ENCODE results near the gene NDUFS1. TPM values are rescaled to one million over a fixed set of nuclear protein-coding genes. Genes with fewer than 3 reads are reported as not detected.

NDUFS1 gene
- total RNA-seq, 1 experiment from 2014 or later = 100 TPM

DNA sequence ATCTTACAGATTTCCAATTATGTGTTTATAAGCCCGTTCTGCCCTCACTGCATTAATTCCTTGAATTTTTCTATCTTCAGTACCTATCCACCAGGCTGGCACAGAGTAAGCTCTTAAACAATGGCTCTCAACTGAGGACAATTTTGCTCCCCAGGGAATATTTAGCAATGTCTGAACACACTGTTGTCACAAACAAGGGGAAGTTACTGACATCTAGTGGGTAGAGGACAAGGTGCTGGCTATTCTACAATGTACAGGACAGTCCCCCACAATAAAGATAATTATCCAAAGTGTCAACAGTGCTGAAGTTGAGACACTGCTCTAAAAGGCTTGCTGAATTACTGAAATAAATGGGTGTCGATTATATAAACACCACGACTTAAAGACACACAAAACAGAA, 5.0 kb downstream of the NDUFS1 start:
- H3K4me3 Mint-ChIP-seq (ENCODE audit: unreplicated experiment) = no peak overlapping the region
- ChIA-PET POLR2A (no interaction called here), CTCF (interaction anchor here (0.6 to 1.2 kb wide), 4 partner anchors 49 to 507 kb away, joined by 3 read pairs; no protein-coding TSS in a partner anchor)
- no peak overlapping the region for H3K27ac Mint-ChIP-seq (ENCODE audit: low read depth, unreplicated experiment)
- H3K27me3 Mint-ChIP-seq (ENCODE audit: insufficient read depth, unreplicated experiment) = no peaks in the 10 kb centered on the region
- DNase-seq (ENCODE audit: unreplicated experiment) = peak; percentile 38
- H3K4me1 Mint-ChIP-seq (ENCODE audit: insufficient read depth, unreplicated experiment) = peaks cover 15% of the 10 kb centered on the region
- no peaks in the 10 kb centered on the region for H3K9me3 Mint-ChIP-seq (ENCODE audit: unreplicated experiment)
- TF ChIP-seq, protein P1, sequence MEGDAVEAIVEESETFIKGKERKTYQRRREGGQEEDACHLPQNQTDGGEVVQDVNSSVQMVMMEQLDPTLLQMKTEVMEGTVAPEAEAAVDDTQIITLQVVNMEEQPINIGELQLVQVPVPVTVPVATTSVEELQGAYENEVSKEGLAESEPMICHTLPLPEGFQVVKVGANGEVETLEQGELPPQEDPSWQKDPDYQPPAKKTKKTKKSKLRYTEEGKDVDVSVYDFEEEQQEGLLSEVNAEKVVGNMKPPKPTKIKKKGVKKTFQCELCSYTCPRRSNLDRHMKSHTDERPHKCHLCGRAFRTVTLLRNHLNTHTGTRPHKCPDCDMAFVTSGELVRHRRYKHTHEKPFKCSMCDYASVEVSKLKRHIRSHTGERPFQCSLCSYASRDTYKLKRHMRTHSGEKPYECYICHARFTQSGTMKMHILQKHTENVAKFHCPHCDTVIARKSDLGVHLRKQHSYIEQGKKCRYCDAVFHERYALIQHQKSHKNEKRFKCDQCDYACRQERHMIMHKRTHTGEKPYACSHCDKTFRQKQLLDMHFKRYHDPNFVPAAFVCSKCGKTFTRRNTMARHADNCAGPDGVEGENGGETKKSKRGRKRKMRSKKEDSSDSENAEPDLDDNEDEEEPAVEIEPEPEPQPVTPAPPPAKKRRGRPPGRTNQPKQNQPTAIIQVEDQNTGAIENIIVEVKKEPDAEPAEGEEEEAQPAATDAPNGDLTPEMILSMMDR (IDR thresholded peaks at IDR 0.05; ENCODE audit: unreplicated experiment) = peak; percentile 8
- BruUV-seq (replicated peaks) = no TSS peak
- peaks cover 64% of the 10 kb centered on the region for H3K36me3 Mint-ChIP-seq (ENCODE audit: insufficient read depth, unreplicated experiment)
- intact Hi-C loops (cut with micrococcal nuclease) = loop anchor here (10.0 kb wide), 1 partner anchor 149 kb away; no protein-coding TSS in a partner anchor

GRCh38 chr2:206150631-206151030, 8.6 kb downstream of the NDUFS1 start:
- DNase-seq (ENCODE audit: unreplicated experiment) = no peak
- Mint-ChIP-seq H3K27ac (ENCODE audit: low read depth, unreplicated experiment) (peak overlapping the region; percentile 68), H3K36me3 (ENCODE audit: insufficient read depth, unreplicated experiment) (peaks cover 90% of the 10 kb centered on the region), H3K9me3 (ENCODE audit: unreplicated experiment) (no peaks in the 10 kb centered on the region), H3K4me1 (ENCODE audit: insufficient read depth, unreplicated experiment) (peaks cover 5% of the 10 kb centered on the region), H3K4me3 (ENCODE audit: unreplicated experiment) (no peak overlapping the region), H3K27me3 (ENCODE audit: insufficient read depth, unreplicated experiment) (no peaks in the 10 kb centered on the region)
- intact Hi-C loops (cut with micrococcal nuclease) = loop anchor here (10.0 kb wide), 1 partner anchor 146 kb away; no protein-coding TSS in a partner anchor
- ChIA-PET CTCF (interaction anchor here (0.6 kb wide), 1 partner anchor 24 kb away, joined by 3 read pairs; no protein-coding TSS in a partner anchor), POLR2A (interaction anchor here (0.7 kb wide), 1 partner anchor 10 kb away, joined by 4 read pairs; no protein-coding TSS in a partner anchor)
- TSS peak; percentile 5 for BruUV-seq (replicated peaks)
- TF ChIP-seq, protein P1 (IDR thresholded peaks at IDR 0.05; ENCODE audit: unreplicated experiment) = no peak

DNA sequence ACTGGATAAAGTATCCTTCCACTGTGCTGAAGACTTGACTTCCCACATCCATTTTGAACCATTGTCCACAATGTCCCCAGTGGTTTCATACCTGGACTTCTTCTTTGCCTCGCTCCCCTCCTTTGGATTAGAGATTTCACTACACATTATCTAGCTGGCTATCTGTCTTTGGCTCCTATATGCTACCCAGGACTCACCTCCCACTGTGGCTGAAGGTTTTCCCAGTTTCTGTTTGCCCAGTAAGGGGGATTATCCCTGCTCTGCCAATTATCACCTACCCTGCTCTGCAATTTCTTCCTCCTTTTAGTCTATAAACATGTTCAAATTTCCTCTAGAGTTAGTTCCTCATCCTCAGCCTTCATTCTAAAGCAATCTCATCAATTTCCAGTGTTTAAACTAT, 9.1 kb downstream of the NDUFS1 start:
- peaks cover 5% of the 10 kb centered on the region for H3K4me1 Mint-ChIP-seq (ENCODE audit: insufficient read depth, unreplicated experiment)
- CTCF ChIA-PET = no interaction called here
- no peaks in the 10 kb centered on the region for H3K9me3 Mint-ChIP-seq (ENCODE audit: unreplicated experiment)
- H3K36me3 Mint-ChIP-seq (ENCODE audit: insufficient read depth, unreplicated experiment) = peaks cover 90% of the 10 kb centered on the region
- no peak overlapping the region for H3K4me3 Mint-ChIP-seq (ENCODE audit: unreplicated experiment)
- TF ChIP-seq, protein P1 (IDR thresholded peaks at IDR 0.05; ENCODE audit: unreplicated experiment) = no peak
- DNase-seq (ENCODE audit: unreplicated experiment) = no peak
- intact Hi-C loops (cut with micrococcal nuclease) = loop anchor here (10.0 kb wide), 1 partner anchor 145 kb away; no protein-coding TSS in a partner anchor
- H3K27me3 Mint-ChIP-seq (ENCODE audit: insufficient read depth, unreplicated experiment) = no peaks in the 10 kb centered on the region
- POLR2A ChIA-PET = interaction anchor here (0.7 kb wide), 1 partner anchor 10 kb away, joined by 4 read pairs; no protein-coding TSS in a partner anchor
- peak overlapping the region; percentile 68 for H3K27ac Mint-ChIP-seq (ENCODE audit: low read depth, unreplicated experiment)
- BruUV-seq (replicated peaks) = no TSS peak

DNA sequence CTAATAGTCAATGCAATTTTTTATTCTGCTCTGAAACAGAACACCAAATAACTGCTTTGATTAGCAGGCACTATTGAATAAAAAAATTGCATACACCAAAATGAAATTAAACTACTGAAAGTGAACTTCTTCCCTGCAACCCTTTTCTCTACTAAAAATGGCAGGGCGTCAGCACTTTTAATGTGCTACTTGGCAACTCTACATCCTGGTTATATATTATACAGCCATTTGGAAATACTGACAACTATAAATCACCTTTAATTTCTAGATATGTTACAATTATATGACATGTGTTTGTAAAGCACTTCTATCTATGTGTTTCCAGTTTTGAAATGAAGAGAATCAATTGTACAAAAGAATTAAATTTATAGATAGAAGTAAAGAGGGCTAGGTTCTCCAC, 9.9 kb downstream of the NDUFS1 start:
- Mint-ChIP-seq H3K27me3 (ENCODE audit: insufficient read depth, unreplicated experiment) (no peaks in the 10 kb centered on the region), H3K4me1 (ENCODE audit: insufficient read depth, unreplicated experiment) (peaks cover 5% of the 10 kb centered on the region), H3K4me3 (ENCODE audit: unreplicated experiment) (no peak overlapping the region), H3K27ac (ENCODE audit: low read depth, unreplicated experiment) (no peak overlapping the region), H3K36me3 (ENCODE audit: insufficient read depth, unreplicated experiment) (peaks cover 90% of the 10 kb centered on the region), H3K9me3 (ENCODE audit: unreplicated experiment) (no peaks in the 10 kb centered on the region)
- intact Hi-C loops (cut with micrococcal nuclease) = no loop called here
- TF ChIP-seq, protein P1 (IDR thresholded peaks at IDR 0.05; ENCODE audit: unreplicated experiment) = no peak
- CTCF ChIA-PET = no interaction called here
- POLR2A ChIA-PET = interaction anchor here (0.5 kb wide), 1 partner anchor 71 kb away, joined by 3 read pairs; no protein-coding TSS in a partner anchor
- no peak for DNase-seq (ENCODE audit: unreplicated experiment)
- no TSS peak for BruUV-seq (replicated peaks)
